Neuronal stem cell (in vitro differentiated cells): ENCODE data around the gene NPAS2.

Experiments
- DNase-seq: peaks from one replicate; pipeline ENCODE4 v3.0.0-alpha.2; 2013; ENCODE audit warnings: low spot score
- H2AFZ ChIP-seq: one replicate; pipeline ENCODE4 v1.6.1; 2013; ENCODE audit warnings: mild to moderate bottlenecking, low read length, inconsistent platforms
- H2AK5ac ChIP-seq: 2 replicates; pipeline ENCODE4 v1.6.1; 2013; ENCODE audit warnings: low read depth, mild to moderate bottlenecking, inconsistent platforms, low read length, moderate library complexity, mixed read lengths
- H2BK120ac ChIP-seq: 2 replicates; pipeline ENCODE4 v1.6.1; 2013; ENCODE audit warnings: low read depth, mild to moderate bottlenecking, inconsistent platforms, low read length, moderate library complexity, mixed read lengths
- H2BK12ac ChIP-seq: one replicate; pipeline ENCODE4 v1.6.1; 2013; ENCODE audit warnings: low read length, inconsistent platforms
- H2BK15ac ChIP-seq: 2 replicates; pipeline ENCODE4 v1.6.1; 2013; ENCODE audit warnings: mild to moderate bottlenecking, low read length, inconsistent platforms, mixed read lengths
- H2BK5ac ChIP-seq: one replicate; pipeline ENCODE4 v1.6.1; 2013; ENCODE audit warnings: inconsistent platforms, mild to moderate bottlenecking, low read length, moderate library complexity
- H3K14ac ChIP-seq: one replicate; pipeline ENCODE4 v1.6.1; 2013; ENCODE audit warnings: low read length, inconsistent platforms
- H3K18ac ChIP-seq: 2 replicates; pipeline ENCODE4 v1.6.1; 2013; ENCODE audit warnings: low read length, inconsistent platforms
- H3K23ac ChIP-seq: 2 replicates; pipeline ENCODE4 v1.6.1; 2013; ENCODE audit warnings: low read depth, mild to moderate bottlenecking, mixed read lengths, low read length, inconsistent platforms; ENCODE audit not compliant: poor library complexity
- H3K27ac ChIP-seq: replicated peaks from 3 replicates; pipeline ENCODE4 v1.5.1; 2013; ENCODE audit warnings: low read length, inconsistent platforms
- H3K27me3 ChIP-seq, 3 experiments: 2 replicates each; pipeline ENCODE4 v1.6.1; 2013; ENCODE audit warnings: low read length in 3 of 3, mild to moderate bottlenecking in 2 of 3, inconsistent platforms in 1 of 3, low read depth in 1 of 3, mixed read lengths in 1 of 3, moderate library complexity in 1 of 3; ENCODE audit not compliant: control insufficient read depth in 3 of 3, insufficient read depth in 3 of 3
- H3K36me3 ChIP-seq, 2 donors: replicated peaks in 1 of 2; 2 replicates each; pipeline ENCODE4 v1.6.1; 2013; ENCODE audit warnings: low read length in 2 of 2; ENCODE audit not compliant: control insufficient read depth in 2 of 2, insufficient read depth in 2 of 2
- H3K4ac ChIP-seq: 2 replicates; pipeline ENCODE4 v1.6.1; 2013; ENCODE audit warnings: inconsistent platforms, mild to moderate bottlenecking, low read length, moderate library complexity
- H3K4me1 ChIP-seq, 2 donors: 1 replicate in 1 of 2; 2 replicates in 1 of 2; pipeline ENCODE4 v1.6.1; 2013; ENCODE audit warnings: low read length in 2 of 2, low read depth in 1 of 2; ENCODE audit not compliant: control insufficient read depth in 2 of 2, insufficient read depth in 1 of 2
- H3K4me2 ChIP-seq: one replicate; pipeline ENCODE4 v1.6.1; 2013; ENCODE audit warnings: mild to moderate bottlenecking, low read length, inconsistent platforms; ENCODE audit not compliant: insufficient read depth, poor library complexity, severe bottlenecking
- H3K4me3 ChIP-seq, 2 donors: 2 replicates each; pipeline ENCODE4 v1.5.1; 2013; ENCODE audit warnings: low read length in 2 of 2, mild to moderate bottlenecking in 2 of 2, inconsistent platforms in 1 of 2, moderate library complexity in 1 of 2
- H3K79me1 ChIP-seq: one replicate; pipeline ENCODE4 v1.6.1; 2013; ENCODE audit warnings: low read depth, mild to moderate bottlenecking, inconsistent platforms, low read length, moderate library complexity
- H3K9ac ChIP-seq: one replicate; pipeline ENCODE4 v1.6.1; 2013; ENCODE audit warnings: mild to moderate bottlenecking, low read depth, low read length, inconsistent platforms; ENCODE audit not compliant: poor library complexity
- H3K9me3 ChIP-seq, 2 donors: replicated peaks in 1 of 2; 2 replicates each; pipeline versions ENCODE3 to v1.6.1; 2013; ENCODE audit warnings: low read length in 2 of 2, mild to moderate bottlenecking in 2 of 2, inconsistent platforms in 1 of 2, low read depth in 1 of 2, mixed read lengths in 1 of 2, moderate library complexity in 1 of 2; ENCODE audit not compliant: control insufficient read depth in 2 of 2, insufficient read depth in 1 of 2
- H4K8ac ChIP-seq: one replicate; pipeline ENCODE4 v1.6.1; 2013; ENCODE audit warnings: low read depth, mild to moderate bottlenecking, inconsistent platforms, low read length, moderate library complexity
- H4K91ac ChIP-seq: one replicate; pipeline ENCODE4 v1.6.1; 2013; ENCODE audit warnings: low read length, low read depth, mild to moderate bottlenecking, inconsistent platforms; ENCODE audit not compliant: poor library complexity
- WGBS, 2 donors: extraction: QIAGEN DNeasy Blood & Tissue Kit; methylation state at CpG; one replicate each; pipeline ENCODE4 v1.1.7; 2013; ENCODE audit warnings: missing lambda C conversion rate in 2 of 2, mixed read lengths in 1 of 2; ENCODE audit not compliant: insufficient read length in 2 of 2, insufficient replicate concordance in 1 of 2; ENCODE audit errors: extremely low coverage in 2 of 2; 5-methylcytosine and 5-hydroxymethylcytosine counted together

Gene NPAS2

DNA sequence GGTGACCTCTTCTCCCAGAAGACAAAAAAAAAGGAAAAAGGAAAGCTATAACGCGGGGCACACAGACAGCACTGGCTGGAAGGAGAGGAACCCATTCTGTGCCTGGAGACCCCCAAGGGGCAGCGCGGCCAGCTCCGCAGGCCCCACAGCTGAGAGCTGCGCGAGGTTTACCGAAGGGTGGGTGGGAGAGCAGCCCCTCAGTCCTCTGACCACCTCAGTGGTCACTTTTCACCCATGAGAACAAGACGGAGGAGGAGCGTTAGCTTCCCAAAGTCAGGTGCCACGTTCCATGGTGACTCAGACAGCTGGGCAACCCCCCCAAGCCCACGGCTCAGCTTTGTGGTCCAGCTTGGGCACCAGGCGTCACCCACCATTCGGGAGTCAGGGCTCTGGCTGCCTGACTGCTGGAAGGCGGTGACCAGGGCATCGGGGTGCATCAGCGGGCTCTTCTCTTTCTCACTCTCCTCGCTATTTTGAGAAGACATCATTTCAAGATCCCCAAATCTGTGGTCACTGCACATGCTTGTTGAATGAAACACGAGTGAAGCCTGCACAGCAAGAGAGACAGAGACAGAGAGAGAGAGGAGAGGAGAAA is 217.3 kb downstream of the NPAS2 start:
- Histone ChIP-seq H3K9ac (no peak overlapping the region), H3K36me3 (peaks cover 0 to 2% of the 10 kb centered on the region in 2 donors), H3K4ac (no peak overlapping the region), H3K18ac (peak overlapping the region; percentile 36), H2BK5ac (no peak overlapping the region), H3K14ac (no peak overlapping the region), H3K23ac (no peak overlapping the region), H3K4me3 (no peak overlapping the region), H3K27ac (no peak overlapping the region), H2BK120ac (no peak overlapping the region), H3K4me2 (no peak overlapping the region), H2AFZ (no peak overlapping the region), H2BK12ac (no peak overlapping the region), H3K4me1 (peaks cover 0 to 1% of the 10 kb centered on the region in 2 donors), H4K8ac (no peak overlapping the region), H2AK5ac (peak overlapping the region; percentile 42), H3K27me3 (no peaks in the 10 kb centered on the region), H3K79me1 (no peaks in the 10 kb centered on the region), H3K9me3 (no peaks in the 10 kb centered on the region), H4K91ac (no peak overlapping the region), H2BK15ac (peak overlapping the region; percentile 77)
- WGBS, 2 donors, result no CpG with 5 or more reads among the region's 19 CpGs
- no peak for DNase-seq

DNA sequence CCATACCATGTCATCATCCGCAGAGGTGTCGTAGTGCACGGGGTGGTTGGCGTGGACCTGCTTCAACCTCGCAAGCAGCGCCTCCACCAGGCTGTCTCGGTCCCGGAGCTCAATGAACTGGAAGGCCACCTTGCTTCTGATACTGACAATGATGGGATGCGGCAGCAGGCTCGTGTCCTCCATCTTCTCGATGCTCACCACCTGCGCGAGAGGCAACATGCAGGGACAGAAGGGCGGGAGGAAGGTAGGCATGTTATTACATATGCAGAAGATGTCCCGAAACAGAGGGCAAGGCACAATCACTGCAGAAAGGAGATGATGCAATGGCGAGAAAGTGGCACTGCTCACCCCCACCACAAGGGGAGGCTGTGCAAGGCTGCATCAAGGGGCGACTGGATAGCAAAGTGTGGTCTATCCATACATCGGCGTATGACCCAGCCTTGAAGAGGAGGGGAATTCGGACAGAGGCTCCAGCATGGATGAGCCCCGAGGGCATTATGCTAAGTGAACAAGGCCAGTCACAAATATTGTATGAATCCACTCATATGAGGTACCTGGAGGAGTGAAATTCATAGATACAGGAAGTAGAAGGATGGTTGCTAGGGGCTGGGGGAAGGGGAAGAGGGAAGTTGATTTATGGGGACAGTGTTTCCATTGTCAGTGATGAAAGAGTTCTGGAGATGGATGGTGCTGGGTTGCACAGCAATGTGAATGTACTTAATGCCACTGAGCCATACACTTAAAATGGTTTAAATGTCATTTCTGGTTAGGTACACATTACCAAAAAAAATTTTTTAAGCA is 218.7 kb downstream of the NPAS2 start:
- Histone ChIP-seq H3K14ac (peak overlapping the region; percentile 72), H3K23ac (peak overlapping the region; percentile 82), H4K8ac (no peak overlapping the region), H3K27me3 (no peaks in the 10 kb centered on the region), H3K4me2 (no peak overlapping the region), H3K18ac (no peak overlapping the region), H2BK12ac (no peak overlapping the region), H2AK5ac (no peak overlapping the region), H3K79me1 (no peaks in the 10 kb centered on the region), H2BK5ac (no peak overlapping the region), H3K4ac (no peak overlapping the region), H3K27ac (no peak overlapping the region), H2AFZ (no peak overlapping the region), H3K9ac (no peak overlapping the region), H3K9me3 (no peaks in the 10 kb centered on the region), H4K91ac (no peak overlapping the region), H3K4me3 (no peak overlapping the region), H2BK15ac (no peak overlapping the region), H2BK120ac (no peak overlapping the region), H3K4me1 (peaks cover 0 to 1% of the 10 kb centered on the region in 2 donors), H3K36me3 (peaks cover 0 to 2% of the 10 kb centered on the region in 2 donors)
- no CpG with 5 or more reads among the region's 21 CpGs for WGBS, 2 donors
- DNase-seq, result no peak

DNA sequence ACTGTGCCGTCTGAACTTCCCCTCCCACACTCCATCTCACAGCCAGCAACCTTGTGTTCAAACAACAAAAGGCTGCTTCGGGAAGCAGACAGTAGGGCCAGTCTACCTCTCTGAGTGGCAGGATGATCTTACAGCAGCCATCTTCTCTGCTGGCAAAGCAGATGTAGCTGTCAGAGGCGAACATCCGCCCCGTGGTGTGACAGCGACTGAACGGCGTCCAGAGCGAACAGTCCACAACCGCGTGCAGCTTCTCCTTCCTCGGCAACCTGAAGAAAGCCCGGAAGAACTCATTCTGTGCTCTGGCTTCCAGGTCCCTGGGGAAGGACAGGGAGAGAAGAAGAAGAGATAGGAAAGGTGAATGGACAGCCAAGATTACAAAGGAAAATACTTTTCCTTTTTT is 220.1 kb downstream of the NPAS2 start:
- Histone ChIP-seq H2BK15ac (no peak overlapping the region), H3K79me1 (no peaks in the 10 kb centered on the region), H3K4me3 (no peak overlapping the region), H3K36me3 (peaks cover 0 to 2% of the 10 kb centered on the region in 2 donors), H3K18ac (peak overlapping the region; percentile 31), H2AK5ac (no peak overlapping the region), H3K4me1 (peaks cover 0 to 1% of the 10 kb centered on the region in 2 donors), H2BK120ac (no peak overlapping the region), H2AFZ (peak overlapping the region; percentile 53), H3K9me3 (no peaks in the 10 kb centered on the region), H3K27ac (no peak overlapping the region), H2BK12ac (no peak overlapping the region), H3K23ac (no peak overlapping the region), H4K8ac (peak overlapping the region; percentile 23), H4K91ac (no peak overlapping the region), H3K27me3 (no peaks in the 10 kb centered on the region), H3K4ac (no peak overlapping the region), H3K9ac (no peak overlapping the region), H3K14ac (no peak overlapping the region), H3K4me2 (no peak overlapping the region), H2BK5ac (no peak overlapping the region)
- WGBS, 2 donors, result no CpG with 5 or more reads among the region's 13 CpGs
- no peak for DNase-seq

DNA sequence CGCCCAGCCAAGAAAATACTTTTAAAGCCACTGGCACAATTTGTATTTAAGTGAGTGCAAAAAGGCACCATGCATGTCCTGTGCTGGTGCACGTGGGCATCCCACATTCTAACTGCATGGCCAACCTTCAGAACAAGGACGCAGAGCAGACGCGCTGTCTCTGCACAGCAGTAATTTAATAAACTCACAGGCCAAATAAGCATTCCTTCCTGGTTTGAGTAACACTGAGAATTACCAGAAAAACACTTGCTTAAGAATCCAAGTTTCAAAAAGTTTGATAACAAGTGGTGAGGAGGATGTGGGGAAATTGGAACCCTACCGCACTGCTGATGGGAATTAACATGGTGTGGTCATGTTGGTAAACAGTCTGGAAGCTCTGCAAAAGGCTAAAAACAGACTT is 220.8 kb downstream of the NPAS2 start:
- Histone ChIP-seq H3K4me3 (no peak overlapping the region), H2BK15ac (no peak overlapping the region), H3K9ac (no peak overlapping the region), H2AK5ac (no peak overlapping the region), H4K8ac (no peak overlapping the region), H3K9me3 (no peaks in the 10 kb centered on the region), H3K36me3 (peaks cover 0 to 2% of the 10 kb centered on the region in 2 donors), H3K4me1 (peaks cover 0 to 1% of the 10 kb centered on the region in 2 donors), H4K91ac (no peak overlapping the region), H3K79me1 (no peaks in the 10 kb centered on the region), H3K27ac (no peak overlapping the region), H3K23ac (no peak overlapping the region), H2BK120ac (no peak overlapping the region), H2BK12ac (no peak overlapping the region), H3K27me3 (no peaks in the 10 kb centered on the region), H3K4me2 (no peak overlapping the region), H2BK5ac (no peak overlapping the region), H3K4ac (no peak overlapping the region), H2AFZ (no peak overlapping the region), H3K18ac (no peak overlapping the region), H3K14ac (no peak overlapping the region)
- DNase-seq, result no peak
- WGBS, 2 donors, result no CpG with 5 or more reads among the region's 6 CpGs
